ENCODE results near the gene APOM. TPM values are rescaled to one million over a fixed set of nuclear protein-coding genes. Genes with fewer than 3 reads are reported as not detected.

APOM gene
- total RNA-seq, 1 experiment from 2014 or later: 3.5 TPM

GRCh38 chr6:31660381-31661261, 4.9 kb downstream of the APOM start, which contains the start of gene C6orf47 (continued):
- TF ChIP-seq USF1 (CRISPR knock-in tag; IDR thresholded peaks at IDR 0.05) (no peak), OVOL2 (CRISPR knock-in tag; IDR thresholded peaks at IDR 0.05; ENCODE audit: borderline replicate concordance) (no peak), GABPB1 (CRISPR knock-in tag; IDR thresholded peaks at IDR 0.05) (peak; percentile 79; the same call in 1 of the 2 replicates), GTF2I (CRISPR knock-in tag; conservative IDR thresholded peaks at IDR 0.05) (no peak), ZNF512 (CRISPR knock-in tag; IDR thresholded peaks at IDR 0.05; ENCODE audit: borderline replicate concordance) (no peak), TCF7 (CRISPR knock-in tag; IDR thresholded peaks at IDR 0.05; ENCODE audit: low read depth) (no peak), MYBL2 (CRISPR knock-in tag; IDR thresholded peaks at IDR 0.05) (no peak), MLX (CRISPR knock-in tag; IDR thresholded peaks at IDR 0.05) (no peak), ERG (CRISPR knock-in tag; IDR thresholded peaks at IDR 0.05) (peak; percentile 84), E2F4 (CRISPR knock-in tag; IDR thresholded peaks at IDR 0.05; ENCODE audit: borderline replicate concordance, low read depth) (no peak), ZNF671 (CRISPR knock-in tag; IDR thresholded peaks at IDR 0.05) (peak; percentile 70; the same call in 1 of the 2 replicates), KAT7 (CRISPR knock-in tag; IDR thresholded peaks at IDR 0.05; ENCODE audit: borderline replicate concordance) (0 out of 2 replicates have a peak, but pooled peaks have one; percentile 34), FOXJ3 (CRISPR knock-in tag; IDR thresholded peaks at IDR 0.05; ENCODE audit: borderline replicate concordance) (no peak), CTCF (IDR thresholded peaks at IDR 0.05) (no peak), AFF4 (CRISPR knock-in tag; IDR thresholded peaks at IDR 0.05; ENCODE audit: borderline replicate concordance) (no peak), JAZF1 (CRISPR knock-in tag; IDR thresholded peaks at IDR 0.05) (no peak), ZNF121 (CRISPR knock-in tag; IDR thresholded peaks at IDR 0.05) (no peak), RELA (CRISPR knock-in tag; IDR thresholded peaks at IDR 0.05; ENCODE audit: borderline replicate concordance) (0 out of 2 replicates have a peak, but pooled peaks have one; percentile 41), AR (CRISPR knock-in tag; IDR thresholded peaks at IDR 0.05) (peak; percentile 48; the same call in 1 of the 2 replicates), SP1 (CRISPR knock-in tag; conservative IDR thresholded peaks at IDR 0.05) (peak; percentile 75), USF2 (CRISPR knock-in tag; IDR thresholded peaks at IDR 0.05) (no peak), CBFB (CRISPR knock-in tag; IDR thresholded peaks at IDR 0.05; ENCODE audit: low read depth) (no peak)
